ENCODE results near the gene HLX. TPM values are rescaled to one million over a fixed set of nuclear protein-coding genes. Genes with fewer than 3 reads are reported as not detected.

HLX gene
- total RNA-seq, 2 experiments from 2014 or later: 0.27 to 0.39 TPM

GRCh38 chr1:220892086-220892376 lies 12.8 kb downstream of the HLX start:
- ChIA-PET CTCF (no interaction called here), POLR2A (no interaction called here)
- no peak for DNase-seq
- H3K4me3 ChIP-seq (ENCODE audit: low read length): no peak overlapping the region
- Mint-ChIP-seq H3K4me1 (ENCODE audit: low read depth) (peaks cover 11% of the 10 kb centered on the region), H3K9me3 (peaks cover 4% of the 10 kb centered on the region), H3K36me3 (ENCODE audit: low read depth) (no peaks in the 10 kb centered on the region), H3K4me3 (no peak overlapping the region), H3K27ac (no peak overlapping the region), H3K27me3 (peaks cover 90% of the 10 kb centered on the region)
- H3K4me1 ChIP-seq (ENCODE audit: insufficient read depth, low read length): no peaks in the 10 kb centered on the region
- no peak for ATAC-seq (ENCODE audit: poor library complexity)
- intact Hi-C loops (cut with DNase I, micrococcal nuclease): no loop called here
- no peak overlapping the region for H3K27ac ChIP-seq (ENCODE audit: low read depth in 1 of 2, low read length in 2 of 2)
- no peak for TF ChIP-seq CTCF (IDR thresholded peaks at IDR 0.05)
- H3K9me3 ChIP-seq (ENCODE audit: control insufficient read depth in 1 of 2, insufficient read depth in 1 of 2, low read length in 2 of 2): peaks cover 0 to 41% of the 10 kb centered on the region in 2 experiments
- peaks cover 71% of the 10 kb centered on the region in 2 experiments for H3K27me3 ChIP-seq (ENCODE audit: control insufficient read depth in 1 of 2, insufficient read depth in 2 of 2, low read length in 2 of 2)
- H3K36me3 ChIP-seq (ENCODE audit: insufficient read depth, low read length): no peaks in the 10 kb centered on the region

- TF ChIP-seq CTCF (IDR thresholded peaks at IDR 0.05): no peak
- Mint-ChIP-seq H3K4me3 (no peak overlapping the region), H3K27ac (no peak overlapping the region), H3K9me3 (peaks cover 4% of the 10 kb centered on the region), H3K36me3 (ENCODE audit: low read depth) (no peaks in the 10 kb centered on the region), H3K27me3 (peaks cover 88% of the 10 kb centered on the region), H3K4me1 (ENCODE audit: low read depth) (peaks cover 11% of the 10 kb centered on the region)
- ATAC-seq (ENCODE audit: poor library complexity): no peak
- DNase-seq: no peak
- Histone ChIP-seq H3K4me3 (ENCODE audit: low read length) (no peak overlapping the region), H3K27ac (ENCODE audit: low read depth in 1 of 2, low read length in 2 of 2) (no peak overlapping the region), H3K27me3 (ENCODE audit: control insufficient read depth in 1 of 2, insufficient read depth in 2 of 2, low read length in 2 of 2) (peaks cover 65 to 67% of the 10 kb centered on the region in 2 experiments), H3K4me1 (ENCODE audit: insufficient read depth, low read length) (no peaks in the 10 kb centered on the region), H3K9me3 (ENCODE audit: control insufficient read depth in 1 of 2, insufficient read depth in 1 of 2, low read length in 2 of 2) (peaks cover 0 to 34% of the 10 kb centered on the region in 2 experiments), H3K36me3 (ENCODE audit: insufficient read depth, low read length) (no peaks in the 10 kb centered on the region)
- ChIA-PET CTCF (no interaction called here), POLR2A (no interaction called here)
- intact Hi-C loops (cut with DNase I, micrococcal nuclease): no loop called here
These were observed 13.9 kb downstream of the HLX start for GRCh38 chr1:220892997-220893700.

- POLR2A ChIA-PET: no interaction called here
- no peak for TF ChIP-seq CTCF (IDR thresholded peaks at IDR 0.05)
- Histone ChIP-seq H3K4me1 (ENCODE audit: insufficient read depth, low read length) (no peaks in the 10 kb centered on the region), H3K27me3 (ENCODE audit: control insufficient read depth in 1 of 2, insufficient read depth in 2 of 2, low read length in 2 of 2) (peaks cover 60 to 63% of the 10 kb centered on the region in 2 experiments), H3K9me3 (ENCODE audit: control insufficient read depth in 1 of 2, insufficient read depth in 1 of 2, low read length in 2 of 2) (peaks cover 0 to 34% of the 10 kb centered on the region in 2 experiments), H3K27ac (ENCODE audit: low read depth in 1 of 2, low read length in 2 of 2) (no peak overlapping the region), H3K4me3 (ENCODE audit: low read length) (no peak overlapping the region), H3K36me3 (ENCODE audit: insufficient read depth, low read length) (no peaks in the 10 kb centered on the region)
- Mint-ChIP-seq H3K4me3 (no peak overlapping the region), H3K27me3 (peaks cover 87% of the 10 kb centered on the region), H3K9me3 (peaks cover 4% of the 10 kb centered on the region), H3K36me3 (ENCODE audit: low read depth) (no peaks in the 10 kb centered on the region), H3K4me1 (ENCODE audit: low read depth) (peaks cover 11% of the 10 kb centered on the region), H3K27ac (no peak overlapping the region)
- ATAC-seq (ENCODE audit: poor library complexity): no peak
- intact Hi-C loops (cut with DNase I, micrococcal nuclease): no loop called here
- no peak for DNase-seq
- CTCF ChIA-PET: no interaction called here
These were observed 14.4 kb downstream of the HLX start for GRCh38 chr1:220893701-220894024.
